ENCODE results near the gene MTX2.

DNA sequence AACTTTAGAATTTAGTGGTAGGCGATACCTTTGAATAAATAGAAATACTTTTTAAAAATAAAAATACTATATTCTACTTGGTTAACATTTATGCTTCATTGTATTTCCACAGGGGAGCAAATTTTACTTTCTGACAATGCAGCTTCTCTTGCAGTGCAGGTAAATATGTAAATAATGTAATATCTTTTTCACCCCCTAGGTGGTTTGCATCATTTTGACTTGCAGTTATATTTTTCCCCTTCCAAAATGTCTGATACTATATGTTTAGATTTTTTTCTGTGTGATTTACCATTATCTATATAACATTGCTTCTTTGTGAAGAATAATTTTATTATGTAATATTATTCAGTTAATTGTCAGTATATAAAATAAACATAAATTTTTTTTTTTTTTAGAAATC, 28.5 kb downstream of the MTX2 start:
- TF ChIP-seq, protein P1, sequence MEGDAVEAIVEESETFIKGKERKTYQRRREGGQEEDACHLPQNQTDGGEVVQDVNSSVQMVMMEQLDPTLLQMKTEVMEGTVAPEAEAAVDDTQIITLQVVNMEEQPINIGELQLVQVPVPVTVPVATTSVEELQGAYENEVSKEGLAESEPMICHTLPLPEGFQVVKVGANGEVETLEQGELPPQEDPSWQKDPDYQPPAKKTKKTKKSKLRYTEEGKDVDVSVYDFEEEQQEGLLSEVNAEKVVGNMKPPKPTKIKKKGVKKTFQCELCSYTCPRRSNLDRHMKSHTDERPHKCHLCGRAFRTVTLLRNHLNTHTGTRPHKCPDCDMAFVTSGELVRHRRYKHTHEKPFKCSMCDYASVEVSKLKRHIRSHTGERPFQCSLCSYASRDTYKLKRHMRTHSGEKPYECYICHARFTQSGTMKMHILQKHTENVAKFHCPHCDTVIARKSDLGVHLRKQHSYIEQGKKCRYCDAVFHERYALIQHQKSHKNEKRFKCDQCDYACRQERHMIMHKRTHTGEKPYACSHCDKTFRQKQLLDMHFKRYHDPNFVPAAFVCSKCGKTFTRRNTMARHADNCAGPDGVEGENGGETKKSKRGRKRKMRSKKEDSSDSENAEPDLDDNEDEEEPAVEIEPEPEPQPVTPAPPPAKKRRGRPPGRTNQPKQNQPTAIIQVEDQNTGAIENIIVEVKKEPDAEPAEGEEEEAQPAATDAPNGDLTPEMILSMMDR (IDR thresholded peaks at IDR 0.05; ENCODE audit: insufficient read depth, low read length, poor library complexity, severe bottlenecking) = no peak
- TF ChIP-seq EZH2phosphoT487 (conservative IDR thresholded peaks at IDR 0.05; ENCODE audit: low read length) = no peak
